DND-41 (cell line): ENCODE data around the gene EBPL.

Experiments used
- ATAC-seq: fragments of 200-7000 bp; cut with Tn5 transposase; 3 replicates; pipeline ENCODE4 v1.9.1; 2021; ENCODE audit warnings: low read depth; ENCODE audit not compliant: insufficient read depth
- DNase-seq: peaks from one replicate; pipeline ENCODE4 v3.0.0-alpha.2; 2020
- H2AFZ ChIP-seq: 2 replicates; pipeline ENCODE4 v1.6.0; 2012; ENCODE audit warnings: low read depth, low read length
- H3K27ac ChIP-seq: 2 replicates; pipeline ENCODE4 v1.5.1; 2012; ENCODE audit warnings: low read length, inconsistent platforms
- H3K27me3 ChIP-seq: fragments of 200-600 bp; sonication (generic); 2 replicates; pipeline ENCODE4 v1.6.0; 2012; ENCODE audit warnings: low read length, mild to moderate bottlenecking, inconsistent platforms; ENCODE audit not compliant: insufficient read depth, poor library complexity
- H3K36me3 ChIP-seq: 2 replicates; pipeline ENCODE4 v1.5.1; 2012; ENCODE audit warnings: low read length, inconsistent platforms; ENCODE audit not compliant: insufficient read depth
- H3K4me1 ChIP-seq: 2 replicates; pipeline ENCODE4 v1.5.1; 2012; ENCODE audit warnings: mild to moderate bottlenecking, low read length; ENCODE audit not compliant: insufficient read depth
- H3K4me2 ChIP-seq: 2 replicates; pipeline ENCODE4 v1.6.0; 2012; ENCODE audit warnings: mild to moderate bottlenecking, moderate library complexity, low read length, inconsistent platforms; ENCODE audit not compliant: insufficient read depth
- H3K4me3 ChIP-seq, 2 experiments: fragments of 200-600 bp in 1 of 2; shearing (Covaris generic) in 1 of 2; 2 replicates each; pipeline ENCODE4 v1.5.1; 2012 to 2016; ENCODE audit warnings: inconsistent platforms in 2 of 2, low read length in 2 of 2, mild to moderate bottlenecking in 2 of 2, low read depth in 1 of 2, moderate library complexity in 1 of 2
- H3K79me2 ChIP-seq: 2 replicates; pipeline ENCODE4 v1.6.0; 2012; ENCODE audit warnings: low read length, inconsistent platforms; ENCODE audit not compliant: insufficient read depth
- H3K9ac ChIP-seq: 2 replicates; pipeline ENCODE4 v1.6.0; 2012; ENCODE audit warnings: low read depth, mild to moderate bottlenecking, inconsistent platforms, low read length, moderate library complexity
- H3K9me3 ChIP-seq: 2 replicates; pipeline ENCODE4 v1.5.1; 2012; ENCODE audit warnings: low read length, moderate library complexity, mild to moderate bottlenecking, inconsistent platforms; ENCODE audit not compliant: insufficient read depth, severe bottlenecking
- H4K20me1 ChIP-seq: 2 replicates; pipeline ENCODE4 v1.6.0; 2012; ENCODE audit warnings: low read length; ENCODE audit not compliant: insufficient read depth
- EZH2 ChIP-seq: IDR thresholded peaks from 3 replicates; pipeline ENCODE4 v1.6.1; 2012; ENCODE audit warnings: borderline replicate concordance, low read depth, mild to moderate bottlenecking, moderate library complexity, low read length, inconsistent platforms; ENCODE audit not compliant: severe bottlenecking
- TF ChIP-seq, protein P1 (sequence below): IDR thresholded peaks from 2 replicates; pipeline ENCODE4 v1.5.1; 2012; ENCODE audit warnings: borderline replicate concordance, low read length, moderate library complexity, mild to moderate bottlenecking; ENCODE audit not compliant: poor library complexity, severe bottlenecking; ENCODE audit errors: extremely low read depth

Gene EBPL

DNA sequence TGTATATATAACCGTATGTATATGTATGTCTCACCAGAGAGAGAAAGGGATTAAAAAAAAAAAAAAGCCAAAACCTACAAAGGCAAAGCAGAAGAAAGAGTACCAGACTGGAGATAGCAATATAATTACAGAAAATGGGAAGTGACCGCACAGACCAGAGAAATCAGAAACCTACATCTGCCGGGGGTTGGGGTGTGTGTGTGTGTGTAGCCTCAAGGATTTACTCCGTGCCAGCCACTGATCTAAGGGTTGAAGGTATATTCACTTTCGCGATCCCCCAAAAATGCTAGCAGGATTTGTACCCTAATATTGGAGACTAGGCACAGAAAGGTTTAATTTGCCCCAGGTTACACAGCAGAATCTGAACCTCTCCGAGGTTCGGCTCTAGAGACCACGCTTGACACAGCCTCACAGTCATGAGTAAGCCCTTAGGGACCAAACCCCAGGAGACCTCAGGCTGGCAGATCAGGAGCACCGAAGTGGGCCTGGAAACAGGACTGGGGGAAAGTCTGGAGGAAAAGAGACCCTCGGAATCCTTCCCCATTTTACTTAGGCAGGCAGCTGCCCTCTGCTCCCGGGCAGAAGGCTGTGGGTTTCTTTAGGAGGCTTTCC is 48.1 kb downstream of the EBPL start:
- DNase-seq = no peak

DNA sequence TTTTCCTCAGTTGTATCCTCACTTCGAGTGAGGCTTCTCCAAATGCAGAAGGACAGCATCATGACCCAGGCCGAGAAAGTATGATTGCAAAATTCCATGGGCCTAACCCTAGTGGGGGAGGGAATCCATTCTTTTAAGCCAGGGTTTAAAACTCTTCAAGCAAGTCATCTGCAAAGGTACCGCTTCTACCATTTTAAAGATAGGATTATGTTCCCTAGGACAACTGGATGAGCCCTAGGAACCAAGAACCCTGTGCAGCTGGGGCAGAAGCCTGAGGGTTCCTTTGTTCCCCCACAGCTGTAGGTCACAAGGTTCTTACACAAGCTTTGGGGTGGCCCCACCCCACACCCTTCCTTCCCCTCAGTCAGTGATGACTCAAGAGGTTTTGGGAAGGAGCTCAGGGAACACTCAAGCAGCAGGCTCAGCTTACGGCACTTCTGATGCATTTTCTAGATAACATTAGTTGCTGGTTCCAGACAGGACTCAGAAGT is 49.4 kb downstream of the EBPL start:
- TF ChIP-seq, protein P1, sequence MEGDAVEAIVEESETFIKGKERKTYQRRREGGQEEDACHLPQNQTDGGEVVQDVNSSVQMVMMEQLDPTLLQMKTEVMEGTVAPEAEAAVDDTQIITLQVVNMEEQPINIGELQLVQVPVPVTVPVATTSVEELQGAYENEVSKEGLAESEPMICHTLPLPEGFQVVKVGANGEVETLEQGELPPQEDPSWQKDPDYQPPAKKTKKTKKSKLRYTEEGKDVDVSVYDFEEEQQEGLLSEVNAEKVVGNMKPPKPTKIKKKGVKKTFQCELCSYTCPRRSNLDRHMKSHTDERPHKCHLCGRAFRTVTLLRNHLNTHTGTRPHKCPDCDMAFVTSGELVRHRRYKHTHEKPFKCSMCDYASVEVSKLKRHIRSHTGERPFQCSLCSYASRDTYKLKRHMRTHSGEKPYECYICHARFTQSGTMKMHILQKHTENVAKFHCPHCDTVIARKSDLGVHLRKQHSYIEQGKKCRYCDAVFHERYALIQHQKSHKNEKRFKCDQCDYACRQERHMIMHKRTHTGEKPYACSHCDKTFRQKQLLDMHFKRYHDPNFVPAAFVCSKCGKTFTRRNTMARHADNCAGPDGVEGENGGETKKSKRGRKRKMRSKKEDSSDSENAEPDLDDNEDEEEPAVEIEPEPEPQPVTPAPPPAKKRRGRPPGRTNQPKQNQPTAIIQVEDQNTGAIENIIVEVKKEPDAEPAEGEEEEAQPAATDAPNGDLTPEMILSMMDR = no peak
- no peak for TF ChIP-seq EZH2
- Histone ChIP-seq H3K9ac (no peak overlapping the region), H3K4me2 (no peak overlapping the region), H3K27me3 (no peaks in the 10 kb centered on the region), H3K4me3 (no peak overlapping the region), H3K36me3 (no peaks in the 10 kb centered on the region), H3K27ac (no peak overlapping the region), H3K4me1 (0 out of 2 replicates have a peak, but pooled peaks cover 4% of the 10 kb centered on the region), H3K79me2 (no peaks in the 10 kb centered on the region), H4K20me1 (no peaks in the 10 kb centered on the region), H2AFZ (no peak overlapping the region), H3K9me3 (no peaks in the 10 kb centered on the region)
- ATAC-seq (no peak), DNase-seq (no peak)

More for the DNA sequence above, 48.1 kb downstream of the EBPL start:
- no peaks in the 10 kb centered on the region for H3K9me3 ChIP-seq
- H3K27me3 ChIP-seq = no peaks in the 10 kb centered on the region
- H3K79me2 ChIP-seq = no peaks in the 10 kb centered on the region
- no peak overlapping the region for H3K27ac ChIP-seq
- H3K36me3 ChIP-seq = no peaks in the 10 kb centered on the region
- no peaks in the 10 kb centered on the region for H4K20me1 ChIP-seq
- ATAC-seq = no peak
- H3K4me1 ChIP-seq = 0 out of 2 replicates have a peak, but pooled peaks cover 4% of the 10 kb centered on the region
- H3K9ac ChIP-seq = no peak overlapping the region
- no peak overlapping the region for H2AFZ ChIP-seq
- TF ChIP-seq EZH2 = no peak
- TF ChIP-seq, protein P1 = no peak
- H3K4me2 ChIP-seq = no peak overlapping the region
- H3K4me3 ChIP-seq = no peak overlapping the region

DNA sequence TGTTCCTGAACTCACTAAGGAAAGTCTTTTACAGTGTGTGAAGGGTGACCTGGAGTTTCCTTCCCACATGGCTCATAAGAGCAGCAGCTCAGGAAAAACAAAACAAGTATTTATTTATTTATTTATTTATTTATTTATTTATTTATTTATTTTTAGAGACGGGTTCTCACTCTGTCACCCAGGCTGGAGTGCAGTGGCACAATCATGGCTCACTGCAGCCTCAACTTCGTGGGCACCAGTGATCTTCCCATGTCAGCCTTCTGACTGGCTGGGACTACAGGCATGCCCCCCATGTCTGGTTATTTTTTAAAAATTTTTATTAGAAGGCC is 52.6 kb downstream of the EBPL start:
- no peak for DNase-seq
- no peaks in the 10 kb centered on the region for H3K36me3 ChIP-seq
- no peak for TF ChIP-seq EZH2
- TF ChIP-seq, protein P1 = no peak

More for the DNA sequence above, 52.6 kb downstream of the EBPL start:
- no peak overlapping the region for H2AFZ ChIP-seq
- H3K9ac ChIP-seq = no peak overlapping the region
- H3K27me3 ChIP-seq = no peaks in the 10 kb centered on the region
- H4K20me1 ChIP-seq = no peaks in the 10 kb centered on the region
- H3K9me3 ChIP-seq = no peaks in the 10 kb centered on the region
- H3K27ac ChIP-seq = no peak overlapping the region
- peaks cover 9% of the 10 kb centered on the region; the same call in 1 of the 2 replicates for H3K4me1 ChIP-seq
- no peak overlapping the region for H3K4me2 ChIP-seq
- no peak for ATAC-seq
- no peak overlapping the region for H3K4me3 ChIP-seq
- no peaks in the 10 kb centered on the region for H3K79me2 ChIP-seq
